ENCODE measurements around the gene CYB561A3.

Gene CYB561A3

DNA sequence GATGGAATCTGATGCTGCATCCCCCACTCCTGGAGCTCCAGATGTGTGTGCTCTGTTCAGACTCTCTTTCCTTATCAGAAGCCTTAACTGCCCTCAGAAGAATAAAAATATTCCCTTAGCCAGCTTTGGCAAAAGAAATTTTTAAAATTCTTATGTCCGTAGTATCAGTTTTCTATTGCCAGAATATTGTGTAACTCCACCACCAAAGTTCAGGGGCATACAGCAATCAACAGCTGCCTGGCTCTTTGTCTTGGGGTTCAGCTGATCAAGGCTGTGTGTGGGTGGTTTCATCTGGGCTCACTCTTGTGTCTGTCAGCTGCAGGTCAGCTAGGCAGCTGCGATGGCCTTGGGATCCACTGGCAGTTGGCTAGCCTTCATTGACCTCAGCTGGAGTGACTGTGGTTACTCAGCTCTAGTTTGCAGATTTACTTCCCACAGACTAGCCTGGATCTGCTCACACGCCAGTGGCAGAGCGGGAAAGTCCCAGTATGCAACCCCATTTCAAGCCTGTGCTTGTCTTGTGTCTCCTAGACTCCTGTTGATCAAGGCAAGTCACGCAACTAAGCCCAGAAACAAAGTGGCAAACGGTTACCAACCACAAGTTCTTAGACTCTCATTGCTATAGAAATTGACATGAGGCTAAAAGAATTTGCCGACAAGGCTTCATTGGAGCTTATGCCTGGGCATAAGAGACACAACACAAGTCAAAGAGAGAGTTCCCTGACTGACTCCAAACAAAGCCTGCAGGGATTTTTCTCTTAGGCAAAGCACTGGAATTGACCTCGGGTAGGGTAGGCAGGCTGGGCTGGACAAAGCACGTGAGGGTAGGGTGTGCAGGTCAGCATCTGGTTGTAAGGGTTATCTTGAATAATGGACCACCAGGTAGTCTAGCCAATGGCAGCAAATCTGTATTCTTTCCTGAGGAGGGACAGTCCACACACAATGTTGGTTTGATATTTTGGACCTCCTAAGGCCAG is 8.0 kb upstream of the CYB561A3 start:
- in situ Hi-C loops (cut with MboI; ENCODE audit: low sequenced_read_pairs): no loop called here

DNA sequence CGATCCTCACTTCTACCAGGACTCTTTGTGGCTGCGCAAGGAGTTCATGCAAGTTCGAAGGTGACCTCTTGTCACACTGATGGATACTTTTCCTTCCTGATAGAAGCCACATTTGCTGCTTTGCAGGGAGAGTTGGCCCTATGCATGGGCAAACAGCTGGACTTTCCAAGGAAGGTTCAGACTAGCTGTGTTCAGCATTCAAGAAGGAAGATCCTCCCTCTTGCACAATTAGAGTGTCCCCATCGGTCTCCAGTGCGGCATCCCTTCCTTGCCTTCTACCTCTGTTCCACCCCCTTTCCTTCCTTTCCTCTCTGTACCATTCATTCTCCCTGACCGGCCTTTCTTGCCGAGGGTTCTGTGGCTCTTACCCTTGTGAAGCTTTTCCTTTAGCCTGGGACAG is 7.0 kb upstream of the CYB561A3 start:
- in situ Hi-C loops (cut with MboI; ENCODE audit: low sequenced_read_pairs): no loop called here

DNA sequence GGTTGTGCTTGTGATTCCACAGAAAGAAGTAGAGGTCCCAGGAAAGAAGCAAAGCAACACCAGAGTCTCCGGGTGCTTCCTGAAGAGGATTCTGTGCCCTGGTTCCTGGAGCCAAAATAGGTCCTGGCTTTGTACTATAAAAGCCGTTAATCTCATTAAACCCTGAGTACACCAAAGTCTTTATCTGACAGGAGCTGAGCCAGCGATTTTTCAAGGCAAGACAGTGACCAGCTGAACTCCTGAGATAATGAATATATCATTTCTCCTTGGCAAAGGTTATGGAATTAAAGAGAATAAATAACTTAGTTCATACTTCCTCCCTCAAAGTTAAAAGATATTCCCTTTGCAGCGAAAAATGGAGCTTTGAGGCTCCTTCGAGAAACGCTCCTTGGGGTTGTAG is 5.7 kb upstream of the CYB561A3 start:
- in situ Hi-C loops (cut with MboI; ENCODE audit: low sequenced_read_pairs): no loop called here

DNA sequence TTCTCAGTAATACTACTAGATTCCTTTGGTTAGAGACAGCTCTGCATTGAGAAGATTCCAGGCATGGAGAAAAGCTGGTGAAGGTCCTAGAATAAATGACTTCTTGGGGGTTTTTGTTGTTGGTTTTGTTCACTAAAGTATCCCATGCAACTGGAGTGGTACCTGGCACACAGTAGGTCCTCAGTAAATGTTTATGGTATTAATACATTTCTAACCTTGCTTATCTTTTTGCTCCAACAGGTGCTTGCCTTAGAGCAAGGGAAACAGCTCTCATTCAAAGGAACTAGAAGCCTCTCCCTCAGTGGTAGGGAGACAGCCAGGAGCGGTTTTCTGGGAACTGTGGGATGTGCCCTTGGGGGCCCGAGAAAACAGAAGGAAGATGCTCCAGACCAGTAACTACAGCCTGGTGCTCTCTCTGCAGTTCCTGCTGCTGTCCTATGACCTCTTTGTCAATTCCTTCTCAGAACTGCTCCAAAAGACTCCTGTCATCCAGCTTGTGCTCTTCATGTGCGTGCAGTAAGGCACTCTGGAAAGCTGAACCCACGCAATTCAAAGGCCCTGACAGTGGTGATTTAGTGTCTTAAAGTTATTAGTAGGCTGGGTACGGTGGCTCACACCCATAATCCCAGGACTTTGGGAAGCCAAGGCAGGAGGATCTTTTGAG is 2.5 kb upstream of the CYB561A3 start:
- in situ Hi-C loops (cut with MboI; ENCODE audit: low sequenced_read_pairs): no loop called here

DNA sequence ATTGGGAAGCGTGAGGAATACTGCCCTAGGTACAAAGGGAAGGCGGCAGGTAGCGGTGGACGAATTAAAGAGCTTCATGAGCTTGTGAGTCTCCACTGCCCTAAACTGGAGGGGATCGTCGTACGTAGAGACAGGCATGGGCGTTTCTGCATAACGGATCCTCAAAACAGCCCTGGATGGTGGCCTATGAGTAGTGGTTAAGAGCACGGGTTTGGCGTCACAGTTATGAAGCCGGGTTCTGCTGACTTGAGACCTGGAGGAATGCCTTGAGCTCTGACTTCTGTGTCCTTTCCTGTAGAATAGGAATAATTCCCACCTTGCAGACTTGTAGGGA is 827 bp upstream of the CYB561A3 start:
- in situ Hi-C loops (cut with MboI; ENCODE audit: low sequenced_read_pairs): no loop called here

DNA sequence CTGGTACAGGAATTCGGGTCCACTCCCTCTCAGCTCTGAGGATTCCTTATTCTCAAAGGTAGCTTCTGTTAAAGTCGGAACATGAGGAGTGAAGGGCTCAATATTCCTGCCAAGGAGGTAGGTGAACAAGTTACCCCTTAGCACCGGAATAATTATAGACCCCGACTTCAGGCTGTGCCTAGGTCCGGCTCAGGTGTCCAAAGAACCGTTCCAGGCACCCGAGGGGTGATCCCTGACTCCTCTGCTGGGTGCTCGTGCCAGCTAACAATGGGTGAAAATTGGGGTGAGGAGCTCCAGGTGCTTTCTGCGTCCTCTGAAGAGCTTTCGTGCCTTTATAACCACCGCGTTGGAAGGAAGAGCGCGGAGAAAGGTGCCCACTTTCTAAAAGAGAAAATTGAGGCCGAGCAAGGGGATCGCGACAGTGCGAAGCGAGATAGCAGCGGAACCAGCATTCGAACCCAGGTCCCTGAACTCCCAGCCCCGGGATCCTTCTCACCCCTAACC is 393 bp downstream of the CYB561A3 start:
- in situ Hi-C loops (cut with MboI; ENCODE audit: low sequenced_read_pairs): no loop called here

DNA sequence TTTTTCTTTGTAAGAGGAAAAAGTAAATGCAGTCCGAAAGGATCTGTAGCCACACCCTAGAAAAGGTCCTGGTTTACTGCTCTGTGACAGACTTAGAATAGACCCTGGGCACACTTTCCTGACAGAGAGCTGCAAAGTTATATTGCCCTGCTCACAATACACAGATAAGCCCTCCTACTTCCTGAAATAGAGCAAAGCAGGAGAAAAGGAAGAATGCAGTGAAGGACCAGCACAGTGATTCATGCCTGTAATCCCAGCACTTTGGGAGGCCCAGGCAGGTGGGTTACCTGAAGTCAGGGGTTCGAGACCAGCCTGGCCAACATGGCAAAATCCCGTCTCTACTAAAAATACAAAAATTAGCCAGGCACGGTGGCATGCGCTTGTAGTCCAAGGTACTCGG is 2.2 kb downstream of the CYB561A3 start:
- in situ Hi-C loops (cut with MboI; ENCODE audit: low sequenced_read_pairs): no loop called here

DNA sequence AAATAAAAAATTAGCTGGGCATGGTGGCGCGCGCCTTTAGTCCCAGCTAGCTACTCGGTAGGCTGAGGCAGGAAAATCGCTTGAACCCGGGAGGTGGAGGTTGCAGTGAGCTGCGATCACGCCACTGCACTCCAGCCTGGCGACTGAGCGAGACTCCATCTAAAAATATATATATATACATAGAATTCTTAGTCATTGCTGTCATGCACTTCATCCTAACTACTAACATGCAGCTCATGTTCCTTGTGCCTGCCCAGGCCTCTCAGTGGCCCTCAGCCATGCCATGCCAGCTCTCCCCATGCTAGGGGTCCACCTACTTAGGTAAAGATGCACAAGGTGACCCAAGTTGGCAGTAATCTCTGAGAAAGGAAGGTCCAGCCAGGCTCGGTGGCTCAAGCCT is 3.1 kb downstream of the CYB561A3 start:
- in situ Hi-C loops (cut with MboI; ENCODE audit: low sequenced_read_pairs): no loop called here

DNA sequence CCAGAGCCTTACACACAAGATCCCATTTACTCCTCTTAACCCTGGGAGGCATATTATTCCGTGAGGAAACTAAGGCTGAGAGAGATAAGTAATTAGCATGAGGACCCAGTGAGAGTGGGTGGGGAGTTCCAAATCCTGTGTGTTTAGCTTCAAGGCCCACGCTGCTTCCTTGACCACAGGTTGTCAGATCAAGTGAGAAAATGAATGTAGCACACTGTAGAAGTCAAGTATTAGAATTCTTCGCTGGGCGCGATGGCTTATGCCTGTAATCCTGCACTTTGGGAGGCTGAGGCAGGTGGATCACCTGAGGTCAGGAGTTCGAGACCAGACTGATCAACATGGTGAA is 3.8 kb downstream of the CYB561A3 start:
- in situ Hi-C loops (cut with MboI; ENCODE audit: low sequenced_read_pairs): no loop called here

DNA sequence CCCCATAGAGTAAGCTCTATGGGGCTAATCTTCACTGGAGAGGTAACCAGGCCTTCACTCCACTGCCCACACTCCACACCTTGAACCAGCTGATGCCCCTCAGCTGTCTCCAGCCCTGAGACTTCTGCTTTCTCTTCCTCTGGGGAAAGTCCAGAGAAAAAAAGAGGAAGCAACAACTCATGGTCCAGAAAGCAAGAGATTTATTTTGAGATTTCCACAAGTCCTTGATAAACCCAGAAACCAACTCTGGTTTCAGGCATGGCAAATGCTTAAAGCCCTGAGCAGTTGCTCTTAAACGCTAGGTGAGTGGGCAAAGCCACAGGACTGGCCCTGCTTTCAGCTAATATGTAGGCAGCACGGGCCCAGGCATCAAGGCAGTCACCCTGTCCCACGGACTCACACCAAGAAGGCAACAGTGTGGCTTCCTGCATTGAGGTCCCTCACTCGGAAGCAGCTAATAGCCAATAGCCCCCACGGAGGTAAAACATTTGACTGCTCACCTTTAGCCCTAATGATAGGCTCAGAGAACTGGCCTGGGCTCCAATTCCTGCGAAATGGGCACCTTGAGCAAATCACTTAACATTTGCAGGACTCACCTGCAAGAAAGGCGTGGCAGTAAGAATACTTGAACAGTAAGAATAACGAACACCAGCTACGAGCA is 4.3 kb downstream of the CYB561A3 start:
- in situ Hi-C loops (cut with MboI; ENCODE audit: low sequenced_read_pairs): no loop called here

DNA sequence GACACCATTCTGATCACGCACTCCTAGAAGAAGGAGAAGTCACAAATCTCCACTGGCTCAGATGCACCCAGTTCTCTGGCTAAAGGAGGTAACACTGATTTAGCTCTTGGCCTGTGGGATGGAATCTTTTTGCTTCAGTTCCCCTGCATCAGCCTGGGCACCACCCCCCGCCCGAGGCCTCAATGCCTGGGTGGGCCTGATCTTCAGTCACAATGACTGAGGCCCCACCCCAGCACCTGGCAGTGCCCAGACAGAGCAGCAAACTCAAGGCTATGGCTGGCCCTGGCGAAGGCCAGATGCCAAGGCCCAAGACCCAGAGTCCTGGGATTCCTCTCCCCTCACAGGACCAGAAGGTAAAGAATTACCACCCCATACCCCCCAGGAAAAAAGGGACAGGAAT is 5.0 kb downstream of the CYB561A3 start:
- in situ Hi-C loops (cut with MboI; ENCODE audit: low sequenced_read_pairs): no loop called here

DNA sequence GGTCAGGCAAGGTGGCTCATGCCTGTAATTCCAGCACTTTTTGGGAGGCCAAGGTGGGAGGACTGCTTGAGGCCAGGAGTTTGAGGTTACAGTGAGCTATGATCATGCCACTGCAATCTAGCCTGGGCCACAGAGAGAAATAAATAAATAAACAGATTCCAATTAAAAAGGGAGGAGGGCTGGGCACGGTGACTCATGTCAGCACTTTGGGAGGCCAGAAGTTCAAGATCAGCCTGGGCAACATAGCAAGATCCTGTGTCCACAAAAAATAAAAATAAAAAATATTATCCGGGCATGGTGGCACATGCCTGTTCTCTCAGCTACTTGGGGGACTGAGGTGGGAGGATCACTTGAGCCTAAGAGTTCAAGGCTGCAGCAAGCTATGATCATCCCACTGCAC is 7.5 kb downstream of the CYB561A3 start:
- in situ Hi-C loops (cut with MboI; ENCODE audit: low sequenced_read_pairs): no loop called here

DNA sequence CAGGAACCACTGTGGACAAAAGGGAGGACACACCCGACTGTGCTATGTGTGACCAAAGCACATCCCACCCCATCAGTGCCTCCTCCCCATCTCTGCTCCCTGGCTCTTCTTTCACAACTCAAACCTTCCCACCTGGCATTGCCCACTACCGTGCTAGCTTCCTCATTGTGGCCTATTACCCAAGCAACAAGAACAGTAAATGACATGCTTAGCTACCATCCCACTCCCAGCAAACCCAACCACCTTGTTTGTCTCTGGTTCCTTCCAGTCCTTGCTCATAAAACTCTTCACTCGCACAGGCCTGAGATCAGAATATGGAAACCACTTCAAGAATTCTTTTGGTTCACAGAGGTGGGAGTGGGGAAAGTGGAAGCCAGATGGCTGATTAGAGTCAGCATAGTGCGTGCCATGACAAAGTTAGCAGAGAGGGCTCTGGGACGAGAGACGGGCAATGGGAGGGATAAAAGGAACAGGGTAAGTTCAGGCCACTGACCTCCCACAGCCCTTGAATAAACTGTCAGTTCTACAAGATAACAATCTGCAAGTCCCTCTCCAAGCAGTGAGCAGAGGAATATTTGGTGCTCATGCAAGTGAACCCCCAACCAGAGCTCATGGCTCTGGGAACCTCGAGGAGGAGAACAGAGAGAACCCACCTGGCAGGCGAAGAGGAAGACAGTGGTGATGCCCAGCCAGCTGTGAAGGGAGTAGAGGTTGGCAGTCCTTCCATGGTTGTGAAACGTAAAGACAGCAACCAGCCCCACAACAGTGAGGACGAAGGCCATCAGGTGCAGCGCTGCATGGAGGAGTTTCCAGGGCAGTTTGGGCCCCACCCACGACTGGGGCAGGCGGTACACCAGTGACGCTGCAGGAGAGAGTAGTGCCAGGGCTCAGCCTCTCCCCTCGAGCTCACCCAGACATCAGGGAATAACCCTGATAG is 8.3 kb downstream of the CYB561A3 start:
- in situ Hi-C loops (cut with MboI; ENCODE audit: low sequenced_read_pairs): no loop called here

DNA sequence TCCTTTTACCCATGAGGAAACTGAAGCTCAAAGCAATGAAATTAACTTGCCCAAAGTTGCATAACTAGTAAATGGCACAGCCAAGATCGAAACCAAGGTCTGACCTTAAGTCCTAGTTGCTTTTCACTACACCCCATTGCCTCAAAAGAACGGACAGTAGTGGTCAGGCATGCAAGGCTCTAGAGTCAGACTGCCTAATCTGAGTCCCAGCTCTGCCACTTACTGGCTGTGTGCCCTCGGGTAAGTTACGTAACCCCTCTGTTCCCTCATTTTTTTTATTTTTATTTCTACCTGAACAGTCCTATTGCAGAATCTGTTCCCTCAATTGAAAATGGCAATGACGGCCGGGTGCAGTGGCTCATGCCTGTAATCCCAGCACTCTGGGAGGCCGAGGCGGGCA is 9.6 kb downstream of the CYB561A3 start:
- in situ Hi-C loops (cut with MboI; ENCODE audit: low sequenced_read_pairs): no loop called here

DNA sequence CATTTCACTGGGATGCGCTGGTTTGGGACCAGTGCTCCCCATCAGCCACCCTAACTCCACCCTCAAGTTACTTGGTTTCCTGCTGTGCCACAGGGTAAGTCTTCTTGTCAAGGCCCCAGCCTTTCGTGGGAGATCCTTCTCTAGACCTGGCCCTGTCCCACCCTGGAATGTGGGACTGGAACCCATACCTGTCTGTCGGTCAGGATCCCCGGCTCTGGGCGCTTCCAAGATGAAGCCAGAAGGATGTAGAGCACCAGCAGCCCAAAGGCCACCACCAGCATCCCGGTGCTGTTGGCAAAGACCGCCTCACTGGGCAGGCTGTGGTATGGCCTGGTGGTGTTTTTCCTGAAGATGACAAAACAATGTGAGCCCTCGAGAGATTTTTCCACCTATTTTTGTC is 10.9 kb downstream of the CYB561A3 start:
- in situ Hi-C loops (cut with MboI; ENCODE audit: low sequenced_read_pairs): no loop called here

DNA sequence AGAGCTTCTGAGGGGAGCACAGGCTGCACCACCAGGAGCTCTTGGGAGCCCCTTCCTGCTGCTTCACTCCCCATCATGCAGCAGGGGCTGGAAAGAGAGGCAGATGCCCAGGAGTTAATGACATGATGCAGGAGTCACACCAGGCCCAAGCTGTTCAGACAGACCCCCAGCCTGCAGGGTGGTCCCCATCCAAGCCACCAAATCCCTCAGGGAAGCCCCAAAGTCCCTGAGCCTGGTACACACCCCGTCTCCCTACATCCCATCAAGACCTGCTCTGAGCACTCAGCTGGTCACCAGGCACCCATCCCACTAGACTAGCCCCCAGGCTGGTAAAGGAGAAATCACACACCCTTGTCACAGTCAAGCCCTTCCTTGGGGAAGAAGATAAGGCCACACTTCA is 11.3 kb downstream of the CYB561A3 start:
- in situ Hi-C loops (cut with MboI; ENCODE audit: low sequenced_read_pairs): no loop called here

DNA sequence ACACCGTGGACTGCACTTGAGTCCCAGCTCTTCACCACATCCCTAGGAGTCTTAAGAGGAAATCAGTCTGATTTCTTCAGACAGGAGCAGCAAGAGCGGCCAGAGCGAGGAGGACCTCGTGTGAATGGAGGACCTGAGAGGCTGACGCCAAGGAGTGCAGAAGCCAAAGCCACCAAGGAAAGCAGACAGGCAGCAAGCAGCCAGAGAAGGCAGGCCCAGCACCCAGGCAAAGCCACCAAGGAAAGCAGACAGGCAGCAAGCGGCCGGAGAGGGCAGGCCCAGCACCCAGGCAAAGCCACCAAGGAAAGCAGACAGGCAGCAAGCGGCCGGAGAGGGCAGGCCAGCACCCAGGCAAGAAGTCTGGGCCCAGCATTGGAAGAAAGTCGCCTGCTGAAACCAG is 11.8 kb downstream of the CYB561A3 start:
- in situ Hi-C loops (cut with MboI; ENCODE audit: low sequenced_read_pairs): no loop called here

DNA sequence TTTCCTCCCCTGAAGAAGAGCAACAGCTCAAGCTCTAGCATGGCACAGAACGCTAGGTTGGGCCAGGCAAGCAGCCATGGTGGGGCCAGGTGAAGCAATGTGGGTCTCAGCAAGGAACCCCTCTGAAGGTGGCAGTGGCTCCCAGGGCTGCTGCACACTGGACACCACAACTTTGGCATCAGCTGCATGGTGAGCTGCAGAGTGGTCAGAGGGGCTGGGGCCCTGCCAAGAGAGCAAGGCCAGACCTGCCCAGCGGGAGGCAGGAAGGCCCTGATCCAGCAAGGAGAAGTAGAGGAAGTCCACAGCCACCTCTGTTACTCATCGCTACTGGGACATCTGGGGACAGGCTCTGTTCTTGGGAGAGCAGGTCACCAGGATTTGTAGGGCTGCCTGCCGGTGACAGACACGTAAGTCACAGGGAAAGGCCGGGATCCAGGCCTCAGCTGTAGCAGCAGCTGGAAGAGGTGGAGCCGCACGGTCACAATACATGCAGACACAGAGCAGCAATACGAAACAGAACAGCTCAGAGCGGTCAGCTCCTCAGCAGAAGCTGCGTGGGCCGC is 12.4 kb downstream of the CYB561A3 start:
- in situ Hi-C loops (cut with MboI; ENCODE audit: low sequenced_read_pairs): no loop called here

DNA sequence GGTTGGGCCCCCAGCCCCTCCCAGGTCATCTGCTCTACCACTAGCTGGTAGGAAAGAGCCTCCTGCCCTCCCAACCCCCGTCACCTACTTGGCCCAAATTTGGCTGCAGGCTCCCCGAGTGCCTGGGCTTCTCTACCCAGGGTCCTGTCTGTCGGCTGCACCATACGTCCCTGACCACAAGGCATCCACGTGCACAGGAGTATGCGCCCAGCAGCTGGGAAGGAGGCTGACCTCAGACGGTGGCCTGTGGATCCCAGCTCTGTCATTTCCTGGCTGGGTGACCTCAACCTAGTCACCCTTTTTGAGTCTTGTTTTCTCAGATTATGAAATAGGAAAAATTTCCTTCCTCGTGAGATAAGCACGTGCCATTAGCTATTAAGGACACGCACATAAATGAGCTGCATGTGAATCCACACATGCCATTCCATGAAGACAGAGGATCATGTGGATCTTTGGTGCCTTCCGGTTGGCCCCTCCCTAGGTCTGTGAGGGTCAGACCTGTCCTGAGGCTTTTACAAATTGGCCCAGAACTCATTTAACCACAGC is 13.7 kb downstream of the CYB561A3 start:
- in situ Hi-C loops (cut with MboI; ENCODE audit: low sequenced_read_pairs): no loop called here
